Suppressor macrophage treated with lipopolysaccharide for 1 hour (primary cell): ENCODE results near the gene CWC15.
"Not testable (repeated sequence)": the region's sequence is repeated elsewhere in the genome, so short reads cannot be mapped to it uniquely, and the experiment has no call there.

Experiments
- DNase-seq, 3 donors: peaks; one replicate each; pipeline ENCODE4 v3.0.0-alpha.2; 2020 to 2022

The CWC15 gene

GRCh38 chr11:94948070-94948617 is 25.2 kb downstream of the CWC15 start:
- peak; percentile 39 to 64 (median 55) for DNase-seq

GRCh38 chr11:94946812-94947211 is 26.5 kb downstream of the CWC15 start:
- DNase-seq = no peak

GRCh38 chr11:94941131-94941530 is 32.2 kb downstream of the CWC15 start:
- no peak for DNase-seq

- no peak for DNase-seq
These were observed 34.0 kb downstream of the CWC15 start for GRCh38 chr11:94939346-94939745.

- no peak for DNase-seq
These were observed 35.0 kb downstream of the CWC15 start for GRCh38 chr11:94938095-94939055.

GRCh38 chr11:94934846-94935245 is 38.5 kb downstream of the CWC15 start:
- no peak for DNase-seq

- peak in 1 of 3 donors; percentile 7 for DNase-seq
These were observed 39.0 kb downstream of the CWC15 start for GRCh38 chr11:94934362-94934761.

- peak in 1 of 3 donors; percentile 9 for DNase-seq
These were observed 39.9 kb downstream of the CWC15 start for GRCh38 chr11:94933223-94934130.

GRCh38 chr11:94932503-94932902 is 40.9 kb downstream of the CWC15 start:
- no peak for DNase-seq

- DNase-seq = not testable (repeated sequence)
These were observed 41.3 kb downstream of the CWC15 start for GRCh38 chr11:94932072-94932471.

- DNase-seq = no peak
These were observed 45.0 kb downstream of the CWC15 start for GRCh38 chr11:94928117-94928990.

- peak; percentile 23 to 45 (median 37) for DNase-seq
These were observed 46.6 kb downstream of the CWC15 start for GRCh38 chr11:94926698-94927237.

GRCh38 chr11:94926271-94926625 is 47.1 kb downstream of the CWC15 start:
- DNase-seq = no peak

- no peak for DNase-seq
These were observed 47.7 kb downstream of the CWC15 start for GRCh38 chr11:94925422-94926270.

GRCh38 chr11:94924612-94925011 is 48.7 kb downstream of the CWC15 start:
- no peak for DNase-seq

GRCh38 chr11:94924171-94924572 is 49.2 kb downstream of the CWC15 start:
- DNase-seq = no peak

GRCh38 chr11:94923004-94923334 is 50.4 kb downstream of the CWC15 start:
- no peak for DNase-seq

GRCh38 chr11:94922321-94923003 is 50.9 kb downstream of the CWC15 start:
- DNase-seq = peak; percentile 62 to 65 (median 63)

- no peak for DNase-seq
These were observed 53.0 kb downstream of the CWC15 start for GRCh38 chr11:94920311-94920710.

GRCh38 chr11:94913718-94914394 is 59.5 kb downstream of the CWC15 start:
- DNase-seq = not testable (repeated sequence)
